Fibroblast of the aortic adventitia (primary cell): ENCODE measurements around the gene NTN5. TPM values are rescaled to one million over a fixed set of nuclear protein-coding genes. Genes with fewer than 3 reads are reported as not detected.
"Not testable (repeated sequence)": the region's sequence is repeated elsewhere in the genome, so short reads cannot be mapped to it uniquely, and the experiment has no call there.

Source experiments
- DNase-seq: peaks from one replicate; pipeline ENCODE4 v3.0.0-alpha.2; 2010; ENCODE audit warnings: low read depth
- H3K4me3 ChIP-seq: 2 replicates; pipeline ENCODE4 v1.5.1; 2011; ENCODE audit warnings: low read depth, mild to moderate bottlenecking, control low read depth, low read length, moderate library complexity
- total RNA-seq: library from RNA; depleted of rRNA; stranded (reverse); fragments of >200 nt; gene quantifications from 2 replicates; pipeline ENCODE4 v1.2.3, GENCODE V29; 2012; ENCODE audit warnings: low replicate concordance
- TF ChIP-seq, protein P1 (sequence below): IDR thresholded peaks from 2 replicates; pipeline ENCODE4 v1.5.1; 2011; ENCODE audit warnings: mild to moderate bottlenecking, low read length, control low read depth, inconsistent platforms; ENCODE audit not compliant: insufficient read depth

The NTN5 gene
- total RNA-seq, 1 donor, result 0.09 TPM

DNA sequence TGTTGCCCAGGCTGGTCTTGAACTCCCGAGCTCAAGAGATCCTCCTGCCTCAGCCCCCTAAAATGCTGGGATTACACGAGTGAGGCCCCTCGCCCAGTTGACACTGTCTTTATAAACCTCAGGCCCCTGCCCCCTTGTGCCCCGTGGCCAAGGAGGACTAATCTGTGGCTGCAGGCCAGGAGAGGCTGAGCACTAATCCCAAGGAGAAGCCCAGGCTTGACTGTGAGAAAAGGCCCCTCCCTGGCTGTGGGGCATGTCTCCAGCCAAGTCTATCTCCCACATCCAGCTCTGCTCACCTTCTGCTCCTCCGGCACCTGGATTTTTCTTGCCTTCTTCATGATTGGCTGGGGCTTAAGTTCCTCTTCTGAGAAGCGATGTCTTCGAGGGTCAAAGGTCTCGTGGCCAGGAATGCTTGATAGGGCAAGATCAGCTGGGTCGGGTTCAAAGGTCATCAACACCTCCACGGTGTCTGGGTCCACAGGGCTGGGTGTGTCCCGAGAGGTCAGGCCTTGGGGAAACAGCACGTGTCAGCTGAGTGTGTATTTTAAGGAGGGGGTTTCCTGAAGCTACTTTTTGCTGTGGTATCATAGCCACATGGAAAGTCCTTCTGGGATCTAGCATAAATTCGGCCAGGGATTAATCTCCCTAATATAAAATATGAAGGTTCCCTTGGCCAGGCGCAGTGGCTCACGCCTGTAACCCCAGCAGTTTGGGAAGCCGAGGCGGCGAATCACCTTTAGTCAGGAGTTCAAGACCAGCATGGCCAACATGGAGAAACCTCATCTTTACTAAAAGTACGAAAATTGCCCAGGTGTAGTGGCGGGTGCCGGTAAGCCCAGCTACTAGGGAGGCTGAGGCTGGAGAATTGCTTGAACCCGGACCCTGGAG is 39.4 kb downstream of the NTN5 start:
- TF ChIP-seq, protein P1, sequence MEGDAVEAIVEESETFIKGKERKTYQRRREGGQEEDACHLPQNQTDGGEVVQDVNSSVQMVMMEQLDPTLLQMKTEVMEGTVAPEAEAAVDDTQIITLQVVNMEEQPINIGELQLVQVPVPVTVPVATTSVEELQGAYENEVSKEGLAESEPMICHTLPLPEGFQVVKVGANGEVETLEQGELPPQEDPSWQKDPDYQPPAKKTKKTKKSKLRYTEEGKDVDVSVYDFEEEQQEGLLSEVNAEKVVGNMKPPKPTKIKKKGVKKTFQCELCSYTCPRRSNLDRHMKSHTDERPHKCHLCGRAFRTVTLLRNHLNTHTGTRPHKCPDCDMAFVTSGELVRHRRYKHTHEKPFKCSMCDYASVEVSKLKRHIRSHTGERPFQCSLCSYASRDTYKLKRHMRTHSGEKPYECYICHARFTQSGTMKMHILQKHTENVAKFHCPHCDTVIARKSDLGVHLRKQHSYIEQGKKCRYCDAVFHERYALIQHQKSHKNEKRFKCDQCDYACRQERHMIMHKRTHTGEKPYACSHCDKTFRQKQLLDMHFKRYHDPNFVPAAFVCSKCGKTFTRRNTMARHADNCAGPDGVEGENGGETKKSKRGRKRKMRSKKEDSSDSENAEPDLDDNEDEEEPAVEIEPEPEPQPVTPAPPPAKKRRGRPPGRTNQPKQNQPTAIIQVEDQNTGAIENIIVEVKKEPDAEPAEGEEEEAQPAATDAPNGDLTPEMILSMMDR, result no peak
- DNase-seq, result no peak
- no peak overlapping the region for H3K4me3 ChIP-seq

DNA sequence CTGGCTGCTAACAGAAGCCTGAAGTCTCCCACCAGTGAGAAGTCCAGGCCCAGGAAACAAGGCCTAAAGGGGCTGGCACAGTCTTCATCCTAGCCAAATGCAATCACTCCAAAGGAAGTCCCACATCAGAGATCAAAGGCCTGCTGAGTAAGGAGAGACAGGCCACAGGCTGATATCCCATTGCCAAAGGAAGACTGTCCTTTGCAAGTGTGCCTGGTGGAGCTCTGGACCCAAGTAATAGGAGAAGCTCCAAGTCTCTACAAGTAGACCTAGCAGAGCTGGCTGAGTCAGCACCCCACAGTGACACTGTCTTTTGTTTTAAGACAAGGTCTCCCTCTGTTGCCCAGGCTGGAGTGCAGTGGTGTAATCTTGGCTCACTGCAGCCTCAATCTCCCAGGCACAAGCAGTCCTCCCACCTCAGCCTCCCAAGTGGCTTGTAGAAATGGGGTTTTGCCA is 40.1 kb downstream of the NTN5 start:
- H3K4me3 ChIP-seq, result no peak overlapping the region
- TF ChIP-seq, protein P1, result no peak
- peak; percentile 63 for DNase-seq

DNA sequence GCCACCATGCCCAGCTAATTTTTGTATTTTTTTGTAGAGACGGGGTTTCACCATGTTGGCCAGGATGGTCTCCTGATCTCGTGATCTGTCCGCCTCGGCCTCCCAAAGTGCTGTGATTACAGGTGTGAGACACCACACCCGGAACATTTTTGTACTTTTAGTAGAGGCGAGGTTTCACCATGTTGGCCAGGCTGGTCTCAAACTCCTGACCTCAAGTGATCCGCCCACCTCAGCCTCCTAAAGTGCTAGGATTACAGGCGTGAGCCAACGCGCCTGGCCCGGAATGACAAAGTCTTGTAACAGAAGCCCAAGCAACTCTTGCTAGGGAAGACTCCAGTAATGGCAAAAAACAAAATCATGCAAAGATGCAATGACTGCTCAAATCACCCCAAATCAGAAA is 40.5 kb downstream of the NTN5 start:
- not testable (repeated sequence) for H3K4me3 ChIP-seq, DNase-seq

DNA sequence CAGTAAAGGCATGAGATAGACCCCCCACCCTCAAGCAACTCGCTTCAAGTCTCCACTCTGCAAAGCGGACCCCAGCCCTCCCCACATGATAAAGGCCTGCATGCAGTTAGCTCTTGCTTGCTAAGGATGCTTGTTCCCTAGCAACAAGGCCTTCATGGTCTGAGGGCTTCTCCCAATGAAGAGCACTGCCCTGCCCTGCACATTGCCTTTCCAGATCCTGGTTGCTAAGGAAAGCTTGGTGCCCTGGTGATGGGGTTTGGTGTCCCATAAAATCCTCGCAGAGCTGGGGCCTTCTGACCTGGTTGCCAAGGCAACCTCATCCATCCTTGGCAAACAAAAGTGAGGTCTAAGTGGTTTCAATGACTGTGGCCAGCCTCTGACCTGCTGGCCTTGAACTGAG is 41.6 kb downstream of the NTN5 start:
- no peak for DNase-seq
- no peak overlapping the region for H3K4me3 ChIP-seq
- TF ChIP-seq, protein P1, result no peak

DNA sequence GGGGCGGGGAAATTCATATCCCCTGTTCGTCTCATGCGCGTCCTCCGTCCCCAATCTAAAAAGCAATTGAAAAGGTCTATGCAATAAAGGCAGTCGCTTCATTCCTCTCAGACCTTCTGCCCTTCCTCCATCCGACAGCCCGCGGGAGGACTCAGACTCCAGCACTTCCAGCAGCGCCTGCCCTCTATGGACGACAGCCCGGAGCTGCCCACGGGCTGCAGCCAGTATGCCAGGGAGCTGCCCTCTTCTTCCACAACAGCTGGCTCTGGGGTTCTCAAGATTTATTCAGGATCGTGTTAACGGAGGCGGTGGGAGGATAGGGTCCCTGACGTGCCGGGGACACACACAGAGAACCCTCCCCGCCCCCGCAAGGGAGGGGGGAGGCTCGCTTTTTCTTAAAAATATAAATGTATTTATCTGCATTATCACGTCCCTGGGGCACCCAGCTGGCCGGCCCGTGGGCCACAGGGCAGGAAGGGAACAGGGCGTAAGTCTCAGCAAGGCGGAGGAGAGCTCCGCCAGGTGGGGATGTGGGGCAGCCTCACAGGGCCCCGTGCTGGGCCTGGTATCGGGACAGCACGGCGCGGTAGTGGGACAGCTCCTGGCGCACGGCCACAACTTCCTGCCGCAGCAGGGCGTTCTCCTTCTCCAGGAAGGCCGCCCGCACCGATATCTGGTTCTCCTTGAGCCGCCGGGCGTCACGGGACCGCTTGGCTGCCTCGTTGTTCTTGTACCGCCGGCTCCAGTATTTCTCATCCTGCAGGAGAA is 42.3 kb downstream of the NTN5 start:
- peak; percentile 63 for DNase-seq
- TF ChIP-seq, protein P1, result peak; percentile 41
- no peak overlapping the region for H3K4me3 ChIP-seq

DNA sequence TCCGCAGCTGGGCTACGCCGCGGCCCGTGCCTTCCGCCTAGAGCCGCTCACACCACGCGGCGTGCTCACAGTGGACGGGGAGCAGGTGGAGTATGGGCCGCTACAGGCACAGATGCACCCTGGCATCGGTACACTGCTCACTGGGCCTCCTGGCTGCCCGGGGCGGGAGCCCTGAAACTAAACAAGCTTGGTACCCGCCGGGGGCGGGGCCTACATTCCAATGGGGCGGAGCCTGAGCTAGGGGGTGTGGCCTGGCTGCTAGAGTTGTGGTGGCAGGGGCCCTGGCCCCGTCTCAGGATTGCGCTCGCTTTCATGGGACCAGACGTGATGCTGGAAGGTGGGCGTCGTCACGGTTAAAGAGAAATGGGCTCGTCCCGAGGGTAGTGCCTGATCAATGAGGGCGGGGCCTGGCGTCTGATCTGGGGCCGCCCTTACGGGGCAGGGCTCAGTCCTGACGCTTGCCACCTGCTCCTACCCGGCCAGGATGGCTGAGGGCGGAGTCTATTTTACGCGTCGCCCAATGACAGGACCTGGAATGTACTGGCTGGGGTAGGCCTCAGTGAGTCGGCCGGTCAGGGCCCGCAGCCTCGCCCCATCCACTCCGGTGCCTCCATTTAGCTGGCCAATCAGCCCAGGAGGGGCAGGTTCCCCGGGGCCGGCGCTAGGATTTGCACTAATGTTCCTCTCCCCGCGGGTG is 43.1 kb downstream of the NTN5 start:
- no peak overlapping the region for H3K4me3 ChIP-seq
- DNase-seq, result peak; percentile 66
- TF ChIP-seq, protein P1, result no peak

DNA sequence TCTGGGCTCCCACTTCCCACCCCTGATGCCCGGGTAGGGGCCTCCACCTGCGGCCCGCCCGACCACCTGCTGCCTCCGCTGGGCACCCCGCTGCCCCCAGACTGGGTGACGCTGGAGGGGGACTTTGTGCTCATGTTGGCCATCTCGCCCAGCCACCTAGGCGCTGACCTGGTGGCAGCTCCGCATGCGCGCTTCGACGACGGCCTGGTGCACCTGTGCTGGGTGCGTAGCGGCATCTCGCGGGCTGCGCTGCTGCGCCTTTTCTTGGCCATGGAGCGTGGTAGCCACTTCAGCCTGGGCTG is 43.6 kb downstream of the NTN5 start:
- H3K4me3 ChIP-seq, result no peak overlapping the region
- TF ChIP-seq, protein P1, result no peak
- no peak for DNase-seq
